Measurements from ENCODE around the gene DLK2. TPM values are rescaled to one million over a fixed set of nuclear protein-coding genes. Genes with fewer than 3 reads are reported as not detected.

The DLK2 gene
- total RNA-seq, 4 donors from 2014 or later, result 23.6 to 61.7 (median 32.3) TPM

- TF ChIP-seq POLR2AphosphoS5 (IDR thresholded peaks at IDR 0.05) (no peak), POLR2A (IDR thresholded peaks at IDR 0.05) (no peak), EP300 (IDR thresholded peaks at IDR 0.05) (no peak)
- TF ChIP-seq, protein P1, sequence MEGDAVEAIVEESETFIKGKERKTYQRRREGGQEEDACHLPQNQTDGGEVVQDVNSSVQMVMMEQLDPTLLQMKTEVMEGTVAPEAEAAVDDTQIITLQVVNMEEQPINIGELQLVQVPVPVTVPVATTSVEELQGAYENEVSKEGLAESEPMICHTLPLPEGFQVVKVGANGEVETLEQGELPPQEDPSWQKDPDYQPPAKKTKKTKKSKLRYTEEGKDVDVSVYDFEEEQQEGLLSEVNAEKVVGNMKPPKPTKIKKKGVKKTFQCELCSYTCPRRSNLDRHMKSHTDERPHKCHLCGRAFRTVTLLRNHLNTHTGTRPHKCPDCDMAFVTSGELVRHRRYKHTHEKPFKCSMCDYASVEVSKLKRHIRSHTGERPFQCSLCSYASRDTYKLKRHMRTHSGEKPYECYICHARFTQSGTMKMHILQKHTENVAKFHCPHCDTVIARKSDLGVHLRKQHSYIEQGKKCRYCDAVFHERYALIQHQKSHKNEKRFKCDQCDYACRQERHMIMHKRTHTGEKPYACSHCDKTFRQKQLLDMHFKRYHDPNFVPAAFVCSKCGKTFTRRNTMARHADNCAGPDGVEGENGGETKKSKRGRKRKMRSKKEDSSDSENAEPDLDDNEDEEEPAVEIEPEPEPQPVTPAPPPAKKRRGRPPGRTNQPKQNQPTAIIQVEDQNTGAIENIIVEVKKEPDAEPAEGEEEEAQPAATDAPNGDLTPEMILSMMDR (IDR thresholded peaks at IDR 0.05), result no peak
- Histone ChIP-seq H3K36me3 (peaks cover 22% of the 10 kb centered on the region), H3K9me3 (no peaks in the 10 kb centered on the region), H3K4me1 (peaks cover 66% of the 10 kb centered on the region), H3K27me3 (no peaks in the 10 kb centered on the region), H3K27ac (peak overlapping the region; percentile 77), H3K4me3 (no peak overlapping the region)
- DNase-seq (ENCODE audit: low spot score in 2 of 2), result no peak
- WGBS, result 42% methylated on average over 3 of the region's 4 CpGs
Measured at GRCh38 chr6:43495409-43495941, 40.1 kb upstream of the DLK2 start.

GRCh38 chr6:43494766-43495165 is 39.4 kb upstream of the DLK2 start:
- no peak for DNase-seq (ENCODE audit: low spot score in 2 of 2)
- H3K36me3 ChIP-seq, result peaks cover 14% of the 10 kb centered on the region
- peaks cover 70% of the 10 kb centered on the region for H3K4me1 ChIP-seq
- H3K9me3 ChIP-seq, result no peaks in the 10 kb centered on the region
- H3K4me3 ChIP-seq, result no peak overlapping the region
- H3K27ac ChIP-seq, result peak overlapping the region; percentile 77
- WGBS, result 87% methylated on average over 4 of the region's 4 CpGs
- TF ChIP-seq POLR2AphosphoS5 (IDR thresholded peaks at IDR 0.05), result no peak
- TF ChIP-seq POLR2A (IDR thresholded peaks at IDR 0.05), result no peak
- TF ChIP-seq, protein P1 (IDR thresholded peaks at IDR 0.05), result no peak
- no peak for TF ChIP-seq EP300 (IDR thresholded peaks at IDR 0.05)
- no peaks in the 10 kb centered on the region for H3K27me3 ChIP-seq

- Histone ChIP-seq H3K4me3 (no peak overlapping the region), H3K27me3 (no peaks in the 10 kb centered on the region), H3K27ac (peak overlapping the region; percentile 43), H3K4me1 (peaks cover 72% of the 10 kb centered on the region), H3K36me3 (peaks cover 10% of the 10 kb centered on the region), H3K9me3 (no peaks in the 10 kb centered on the region)
- no peak for DNase-seq (ENCODE audit: low spot score in 2 of 2)
- 91% methylated on average over 6 of the region's 6 CpGs for WGBS
- TF ChIP-seq POLR2A (IDR thresholded peaks at IDR 0.05), result no peak
- no peak for TF ChIP-seq POLR2AphosphoS5 (IDR thresholded peaks at IDR 0.05)
- TF ChIP-seq EP300 (IDR thresholded peaks at IDR 0.05), result no peak
- TF ChIP-seq, protein P1 (IDR thresholded peaks at IDR 0.05), result no peak
Measured at GRCh38 chr6:43494321-43494720, 39.0 kb upstream of the DLK2 start.

GRCh38 chr6:43493833-43494232 is 38.5 kb upstream of the DLK2 start:
- peaks cover 77% of the 10 kb centered on the region for H3K4me1 ChIP-seq
- H3K27ac ChIP-seq, result peak overlapping the region; percentile 43
- H3K36me3 ChIP-seq, result peaks cover 5% of the 10 kb centered on the region
- H3K9me3 ChIP-seq, result no peaks in the 10 kb centered on the region
- TF ChIP-seq POLR2A (IDR thresholded peaks at IDR 0.05), result no peak
- no peak for TF ChIP-seq EP300 (IDR thresholded peaks at IDR 0.05)
- TF ChIP-seq, protein P1 (IDR thresholded peaks at IDR 0.05), result no peak
- TF ChIP-seq POLR2AphosphoS5 (IDR thresholded peaks at IDR 0.05), result no peak
- H3K4me3 ChIP-seq, result no peak overlapping the region
- DNase-seq (ENCODE audit: low spot score in 2 of 2), result no peak
- 77% methylated on average over 7 of the region's 7 CpGs for WGBS
- H3K27me3 ChIP-seq, result no peaks in the 10 kb centered on the region

DNA sequence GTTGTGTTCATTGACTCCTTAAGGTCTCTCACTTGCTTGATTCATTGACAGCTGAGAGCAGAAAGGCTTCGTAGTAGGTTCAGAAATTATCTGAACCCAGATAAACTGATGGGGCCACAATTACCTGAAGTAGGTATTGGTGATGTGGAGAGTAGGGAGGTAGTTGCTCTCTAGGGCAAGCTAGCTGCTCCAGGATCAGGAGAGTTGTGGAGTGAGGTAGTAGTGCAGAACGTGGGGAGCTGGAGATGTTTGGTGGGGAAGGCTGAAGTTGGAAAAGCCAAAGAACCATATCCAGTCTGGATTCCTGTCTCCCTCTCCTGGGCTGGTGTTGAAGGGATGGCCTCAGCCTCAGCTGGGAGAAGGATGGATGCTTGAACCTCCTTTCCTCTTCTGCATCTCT is 37.9 kb upstream of the DLK2 start:
- no peak overlapping the region for H3K4me3 ChIP-seq
- H3K9me3 ChIP-seq, result no peaks in the 10 kb centered on the region
- H3K27ac ChIP-seq, result peak overlapping the region; percentile 34
- peaks cover 82% of the 10 kb centered on the region for H3K4me1 ChIP-seq
- TF ChIP-seq, protein P1 (IDR thresholded peaks at IDR 0.05), result no peak
- no peak for TF ChIP-seq POLR2AphosphoS5 (IDR thresholded peaks at IDR 0.05)
- WGBS, result 53% methylated on average over 2 of the region's 2 CpGs
- no peaks in the 10 kb centered on the region for H3K27me3 ChIP-seq
- H3K36me3 ChIP-seq, result no peaks in the 10 kb centered on the region
- no peak for DNase-seq (ENCODE audit: low spot score in 2 of 2)
